GM18517 (cell line): ENCODE measurements around the gene WDFY4.

Experiments used
- ATAC-seq: cut with Tn5 transposase; IDR thresholded peaks from one replicate; pipeline ENCODE4 v1.9.1; 2021; ENCODE audit warnings: mild to moderate bottlenecking, moderate library complexity; ENCODE audit not compliant: unreplicated experiment

Gene WDFY4

GRCh38 chr10:48957361-48958151 is 272.9 kb downstream of the WDFY4 start:
- ATAC-seq = no peak

- ATAC-seq = no peak
These were observed 274.0 kb downstream of the WDFY4 start for GRCh38 chr10:48958598-48959190.

- no peak for ATAC-seq
These were observed 279.4 kb downstream of the WDFY4 start for GRCh38 chr10:48964038-48964437.

GRCh38 chr10:48965460-48965859 is 280.8 kb downstream of the WDFY4 start:
- ATAC-seq = no peak

GRCh38 chr10:48968036-48968435 is 283.4 kb downstream of the WDFY4 start:
- ATAC-seq = no peak

- no peak for ATAC-seq
These were observed 285.4 kb downstream of the WDFY4 start for GRCh38 chr10:48970046-48970445.

GRCh38 chr10:48970654-48971053 is 286.0 kb downstream of the WDFY4 start:
- no peak for ATAC-seq

- no peak for ATAC-seq
These were observed 288.4 kb downstream of the WDFY4 start for GRCh38 chr10:48973065-48973464.

- ATAC-seq = no peak
These were observed 290.0 kb downstream of the WDFY4 start for GRCh38 chr10:48974510-48975156.

- no peak for ATAC-seq
These were observed 291.5 kb downstream of the WDFY4 start for GRCh38 chr10:48976196-48976595.

- ATAC-seq = no peak
These were observed 293.6 kb downstream of the WDFY4 start for GRCh38 chr10:48978318-48978717.

GRCh38 chr10:48981310-48981907 is 296.7 kb downstream of the WDFY4 start:
- ATAC-seq = no peak

GRCh38 chr10:48982584-48982983 is 297.9 kb downstream of the WDFY4 start:
- ATAC-seq = no peak

GRCh38 chr10:48983648-48984351 is 299.1 kb downstream of the WDFY4 start:
- ATAC-seq = no peak

- ATAC-seq = no peak
These were observed 301.0 kb downstream of the WDFY4 start for GRCh38 chr10:48985621-48986158.

GRCh38 chr10:48990226-48990625 is 305.6 kb downstream of the WDFY4 start:
- ATAC-seq = no peak

- ATAC-seq = no peak
These were observed 309.0 kb downstream of the WDFY4 start for GRCh38 chr10:48993627-48994026.

GRCh38 chr10:48996329-48996728 is 311.7 kb downstream of the WDFY4 start:
- no peak for ATAC-seq

- no peak for ATAC-seq
These were observed 314.7 kb downstream of the WDFY4 start for GRCh38 chr10:48999346-48999745.

GRCh38 chr10:49000437-49001398 is 316.0 kb downstream of the WDFY4 start:
- no peak for ATAC-seq
